ENCODE measurements around the gene FAM120B. TPM values are rescaled to one million over a fixed set of nuclear protein-coding genes. Genes with fewer than 3 reads are reported as not detected.

Gene FAM120B
- total and polyA plus RNA-seq, 2 experiments from 2014 or later: 7.2 to 16.7 TPM

DNA sequence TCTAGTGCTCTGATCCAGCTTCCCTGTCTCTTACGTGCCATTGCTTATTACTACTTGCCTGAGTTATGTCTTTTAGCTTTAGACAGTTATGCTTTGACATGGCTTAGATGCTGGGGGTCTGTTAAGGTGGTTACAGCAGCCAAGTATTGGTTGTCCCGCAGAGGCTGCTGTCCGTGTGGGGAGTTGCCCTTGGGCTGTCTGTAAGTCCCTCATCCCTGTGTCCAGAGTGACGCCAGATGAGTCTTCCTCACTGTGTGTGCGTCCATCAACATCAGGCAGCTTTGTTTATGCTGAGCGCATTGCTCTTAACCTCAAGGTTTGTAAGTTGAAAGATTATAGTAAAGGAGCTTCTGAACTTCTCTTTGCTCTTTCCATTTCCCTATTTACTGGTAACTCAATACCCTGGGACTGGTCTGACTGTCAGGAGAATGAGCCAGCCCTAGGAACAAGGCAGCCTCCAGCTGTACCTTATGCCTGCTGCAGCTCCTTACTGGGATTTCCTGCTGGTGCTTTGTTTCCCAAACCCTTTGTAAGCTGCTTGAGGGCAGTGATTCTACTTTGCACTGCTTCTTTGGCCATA lies 7.2 kb downstream of the FAM120B start:
- TF ChIP-seq EZH2 (IDR thresholded peaks at IDR 0.05; ENCODE audit: low read depth, unreplicated experiment) (no peak), ZNF114 (CRISPR knock-in tag; IDR thresholded peaks at IDR 0.05) (no peak)
- TF ChIP-seq, protein P1, sequence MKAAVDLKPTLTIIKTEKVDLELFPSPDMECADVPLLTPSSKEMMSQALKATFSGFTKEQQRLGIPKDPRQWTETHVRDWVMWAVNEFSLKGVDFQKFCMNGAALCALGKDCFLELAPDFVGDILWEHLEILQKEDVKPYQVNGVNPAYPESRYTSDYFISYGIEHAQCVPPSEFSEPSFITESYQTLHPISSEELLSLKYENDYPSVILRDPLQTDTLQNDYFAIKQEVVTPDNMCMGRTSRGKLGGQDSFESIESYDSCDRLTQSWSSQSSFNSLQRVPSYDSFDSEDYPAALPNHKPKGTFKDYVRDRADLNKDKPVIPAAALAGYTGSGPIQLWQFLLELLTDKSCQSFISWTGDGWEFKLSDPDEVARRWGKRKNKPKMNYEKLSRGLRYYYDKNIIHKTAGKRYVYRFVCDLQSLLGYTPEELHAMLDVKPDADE (IDR thresholded peaks at IDR 0.05): no peak
- no peak overlapping the region for H3K4me2 ChIP-seq
- peaks cover 73% of the 10 kb centered on the region for H3K79me2 ChIP-seq (replicated peaks; ENCODE audit: insufficient read depth)
- H3K36me3 ChIP-seq (ENCODE audit: insufficient read depth): no peaks in the 10 kb centered on the region
- no peaks in the 10 kb centered on the region for H3K9me2 ChIP-seq (ENCODE audit: insufficient read depth)
- no peak overlapping the region for H3K4me3 Mint-ChIP-seq
- H3K27me3 Mint-ChIP-seq (ENCODE audit: insufficient read depth, low read depth, poor library complexity): no peaks in the 10 kb centered on the region
- no peaks in the 10 kb centered on the region for H3K4me1 ChIP-seq (ENCODE audit: insufficient read depth)
- no peak overlapping the region for H2AFZ ChIP-seq
- H3K27ac Mint-ChIP-seq: no peak overlapping the region; the same call in 1 of the 2 replicates
- H3K4me3 ChIP-seq: no peak overlapping the region
- DNase-seq (ENCODE audit: low spot score): peak; percentile 46
- no peaks in the 10 kb centered on the region for H3K9me3 Mint-ChIP-seq
- peaks cover 9% of the 10 kb centered on the region for H4K20me1 ChIP-seq (replicated peaks; ENCODE audit: insufficient read depth)
- no peaks in the 10 kb centered on the region for H3K36me3 Mint-ChIP-seq (ENCODE audit: low read depth)
- no peak overlapping the region for H3K27ac ChIP-seq (ENCODE audit: low read depth)
- H3K4me1 Mint-ChIP-seq: peaks cover 17% of the 10 kb centered on the region
- peak; percentile 97 for ATAC-seq
- no peaks in the 10 kb centered on the region for H3F3A ChIP-seq (replicated peaks; ENCODE audit: low read depth)
- H3K27me3 ChIP-seq (ENCODE audit: insufficient read depth): no peaks in the 10 kb centered on the region

DNA sequence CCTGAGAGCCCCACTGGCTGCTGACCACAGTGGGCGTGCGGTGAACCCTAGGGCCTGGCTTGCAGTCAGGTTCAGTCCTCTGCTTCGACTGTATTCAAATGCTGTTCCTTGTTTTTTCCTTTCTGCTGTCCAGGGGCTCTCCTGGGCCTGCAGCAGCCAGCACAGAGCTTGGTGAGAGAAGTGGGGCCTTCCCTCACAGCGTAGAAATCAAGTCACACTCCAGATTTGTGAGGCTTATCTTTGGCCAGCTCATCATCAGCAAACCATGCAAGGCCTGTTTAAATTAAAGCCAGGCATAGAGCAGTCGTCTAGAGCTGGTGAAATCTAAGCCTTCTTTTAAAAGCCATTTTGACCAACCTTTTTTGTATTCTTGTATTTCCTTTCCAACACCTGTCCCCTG lies 8.4 kb downstream of the FAM120B start:
- no peak overlapping the region for H3K27ac Mint-ChIP-seq
- no peak for TF ChIP-seq JUNB (IDR thresholded peaks at IDR 0.05; ENCODE audit: unreplicated experiment)
- TF ChIP-seq CREB1 (CRISPR knock-in tag; IDR thresholded peaks at IDR 0.05; ENCODE audit: low read depth): no peak
- no peaks in the 10 kb centered on the region for H3K4me1 ChIP-seq (ENCODE audit: insufficient read depth)
- H3K36me3 Mint-ChIP-seq (ENCODE audit: low read depth): no peaks in the 10 kb centered on the region
- H3K4me2 ChIP-seq: no peak overlapping the region
- H3K27me3 Mint-ChIP-seq (ENCODE audit: insufficient read depth, low read depth, poor library complexity): no peaks in the 10 kb centered on the region
- no peaks in the 10 kb centered on the region for H3K9me3 Mint-ChIP-seq
- no peak overlapping the region for H3K4me3 Mint-ChIP-seq
- ATAC-seq (no peak; the same call in 2 of the 3 replicates), DNase-seq (ENCODE audit: low spot score) (no peak)
- no peaks in the 10 kb centered on the region for H3K36me3 ChIP-seq (ENCODE audit: insufficient read depth)
- H3K9me2 ChIP-seq (ENCODE audit: insufficient read depth): no peaks in the 10 kb centered on the region
- H3F3A ChIP-seq (replicated peaks; ENCODE audit: low read depth): no peaks in the 10 kb centered on the region
- H3K27me3 ChIP-seq (ENCODE audit: insufficient read depth): no peaks in the 10 kb centered on the region
- H3K79me2 ChIP-seq (replicated peaks; ENCODE audit: insufficient read depth): peaks cover 61% of the 10 kb centered on the region
- no peak overlapping the region for H2AFZ ChIP-seq
- H3K4me1 Mint-ChIP-seq: peaks cover 17% of the 10 kb centered on the region
- no peak overlapping the region for H3K4me3 ChIP-seq
- H4K20me1 ChIP-seq (replicated peaks; ENCODE audit: insufficient read depth): peaks cover 9% of the 10 kb centered on the region
- no peak overlapping the region for H3K27ac ChIP-seq (ENCODE audit: low read depth)

DNA sequence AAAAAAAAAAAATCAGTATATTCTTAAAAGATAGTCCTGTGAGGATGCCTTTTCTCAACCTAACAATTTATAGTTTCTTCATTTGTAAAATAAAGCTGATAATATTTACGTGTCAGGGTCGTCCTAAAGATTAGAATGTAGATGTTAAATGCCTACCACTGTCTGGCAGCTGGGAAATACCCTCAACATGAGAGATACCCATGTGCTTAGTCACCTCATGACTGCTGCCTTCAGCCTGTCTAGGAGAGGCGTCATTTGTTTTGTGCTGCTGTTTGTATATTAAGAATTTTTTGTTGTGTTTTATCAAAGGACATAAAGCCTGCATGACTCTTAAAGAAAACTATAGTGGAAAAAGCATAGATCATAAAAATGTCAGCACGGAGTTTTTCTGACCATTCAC lies 9.5 kb downstream of the FAM120B start:
- Histone ChIP-seq H3K36me3 (ENCODE audit: insufficient read depth) (no peaks in the 10 kb centered on the region), H3K4me3 (no peak overlapping the region), H3K4me1 (ENCODE audit: insufficient read depth) (no peaks in the 10 kb centered on the region), H2AFZ (no peak overlapping the region), H3K4me2 (no peak overlapping the region), H3F3A (replicated peaks; ENCODE audit: low read depth) (no peaks in the 10 kb centered on the region), H4K20me1 (replicated peaks; ENCODE audit: insufficient read depth) (peaks cover 9% of the 10 kb centered on the region), H3K27me3 (ENCODE audit: insufficient read depth) (no peaks in the 10 kb centered on the region), H3K9me2 (ENCODE audit: insufficient read depth) (no peaks in the 10 kb centered on the region), H3K27ac (ENCODE audit: low read depth) (no peak overlapping the region), H3K79me2 (replicated peaks; ENCODE audit: insufficient read depth) (peaks cover 51% of the 10 kb centered on the region)
- H3K9me3 Mint-ChIP-seq: no peaks in the 10 kb centered on the region
- H3K4me1 Mint-ChIP-seq: peaks cover 17% of the 10 kb centered on the region
- H3K4me3 Mint-ChIP-seq: no peak overlapping the region
- no peak for ATAC-seq
- no peak overlapping the region for H3K27ac Mint-ChIP-seq
- no peaks in the 10 kb centered on the region for H3K27me3 Mint-ChIP-seq (ENCODE audit: insufficient read depth, low read depth, poor library complexity)
- H3K36me3 Mint-ChIP-seq (ENCODE audit: low read depth): no peaks in the 10 kb centered on the region
- DNase-seq (ENCODE audit: low spot score): no peak
- TF ChIP-seq STAT1 (IDR thresholded peaks at IDR 0.05; ENCODE audit: unreplicated experiment) (no peak), NANOG (IDR thresholded peaks at IDR 0.05; ENCODE audit: borderline replicate concordance) (no peak), EZH2phosphoT487 (IDR thresholded peaks at IDR 0.05; ENCODE audit: unreplicated experiment) (no peak), CREB1 (CRISPR knock-in tag; IDR thresholded peaks at IDR 0.05; ENCODE audit: low read depth) (no peak), EZH2 (IDR thresholded peaks at IDR 0.05; ENCODE audit: low read depth, unreplicated experiment) (no peak), POLR2AphosphoS5 (IDR thresholded peaks at IDR 0.05; ENCODE audit: low read depth) (no peak)
- TF ChIP-seq, protein P2, sequence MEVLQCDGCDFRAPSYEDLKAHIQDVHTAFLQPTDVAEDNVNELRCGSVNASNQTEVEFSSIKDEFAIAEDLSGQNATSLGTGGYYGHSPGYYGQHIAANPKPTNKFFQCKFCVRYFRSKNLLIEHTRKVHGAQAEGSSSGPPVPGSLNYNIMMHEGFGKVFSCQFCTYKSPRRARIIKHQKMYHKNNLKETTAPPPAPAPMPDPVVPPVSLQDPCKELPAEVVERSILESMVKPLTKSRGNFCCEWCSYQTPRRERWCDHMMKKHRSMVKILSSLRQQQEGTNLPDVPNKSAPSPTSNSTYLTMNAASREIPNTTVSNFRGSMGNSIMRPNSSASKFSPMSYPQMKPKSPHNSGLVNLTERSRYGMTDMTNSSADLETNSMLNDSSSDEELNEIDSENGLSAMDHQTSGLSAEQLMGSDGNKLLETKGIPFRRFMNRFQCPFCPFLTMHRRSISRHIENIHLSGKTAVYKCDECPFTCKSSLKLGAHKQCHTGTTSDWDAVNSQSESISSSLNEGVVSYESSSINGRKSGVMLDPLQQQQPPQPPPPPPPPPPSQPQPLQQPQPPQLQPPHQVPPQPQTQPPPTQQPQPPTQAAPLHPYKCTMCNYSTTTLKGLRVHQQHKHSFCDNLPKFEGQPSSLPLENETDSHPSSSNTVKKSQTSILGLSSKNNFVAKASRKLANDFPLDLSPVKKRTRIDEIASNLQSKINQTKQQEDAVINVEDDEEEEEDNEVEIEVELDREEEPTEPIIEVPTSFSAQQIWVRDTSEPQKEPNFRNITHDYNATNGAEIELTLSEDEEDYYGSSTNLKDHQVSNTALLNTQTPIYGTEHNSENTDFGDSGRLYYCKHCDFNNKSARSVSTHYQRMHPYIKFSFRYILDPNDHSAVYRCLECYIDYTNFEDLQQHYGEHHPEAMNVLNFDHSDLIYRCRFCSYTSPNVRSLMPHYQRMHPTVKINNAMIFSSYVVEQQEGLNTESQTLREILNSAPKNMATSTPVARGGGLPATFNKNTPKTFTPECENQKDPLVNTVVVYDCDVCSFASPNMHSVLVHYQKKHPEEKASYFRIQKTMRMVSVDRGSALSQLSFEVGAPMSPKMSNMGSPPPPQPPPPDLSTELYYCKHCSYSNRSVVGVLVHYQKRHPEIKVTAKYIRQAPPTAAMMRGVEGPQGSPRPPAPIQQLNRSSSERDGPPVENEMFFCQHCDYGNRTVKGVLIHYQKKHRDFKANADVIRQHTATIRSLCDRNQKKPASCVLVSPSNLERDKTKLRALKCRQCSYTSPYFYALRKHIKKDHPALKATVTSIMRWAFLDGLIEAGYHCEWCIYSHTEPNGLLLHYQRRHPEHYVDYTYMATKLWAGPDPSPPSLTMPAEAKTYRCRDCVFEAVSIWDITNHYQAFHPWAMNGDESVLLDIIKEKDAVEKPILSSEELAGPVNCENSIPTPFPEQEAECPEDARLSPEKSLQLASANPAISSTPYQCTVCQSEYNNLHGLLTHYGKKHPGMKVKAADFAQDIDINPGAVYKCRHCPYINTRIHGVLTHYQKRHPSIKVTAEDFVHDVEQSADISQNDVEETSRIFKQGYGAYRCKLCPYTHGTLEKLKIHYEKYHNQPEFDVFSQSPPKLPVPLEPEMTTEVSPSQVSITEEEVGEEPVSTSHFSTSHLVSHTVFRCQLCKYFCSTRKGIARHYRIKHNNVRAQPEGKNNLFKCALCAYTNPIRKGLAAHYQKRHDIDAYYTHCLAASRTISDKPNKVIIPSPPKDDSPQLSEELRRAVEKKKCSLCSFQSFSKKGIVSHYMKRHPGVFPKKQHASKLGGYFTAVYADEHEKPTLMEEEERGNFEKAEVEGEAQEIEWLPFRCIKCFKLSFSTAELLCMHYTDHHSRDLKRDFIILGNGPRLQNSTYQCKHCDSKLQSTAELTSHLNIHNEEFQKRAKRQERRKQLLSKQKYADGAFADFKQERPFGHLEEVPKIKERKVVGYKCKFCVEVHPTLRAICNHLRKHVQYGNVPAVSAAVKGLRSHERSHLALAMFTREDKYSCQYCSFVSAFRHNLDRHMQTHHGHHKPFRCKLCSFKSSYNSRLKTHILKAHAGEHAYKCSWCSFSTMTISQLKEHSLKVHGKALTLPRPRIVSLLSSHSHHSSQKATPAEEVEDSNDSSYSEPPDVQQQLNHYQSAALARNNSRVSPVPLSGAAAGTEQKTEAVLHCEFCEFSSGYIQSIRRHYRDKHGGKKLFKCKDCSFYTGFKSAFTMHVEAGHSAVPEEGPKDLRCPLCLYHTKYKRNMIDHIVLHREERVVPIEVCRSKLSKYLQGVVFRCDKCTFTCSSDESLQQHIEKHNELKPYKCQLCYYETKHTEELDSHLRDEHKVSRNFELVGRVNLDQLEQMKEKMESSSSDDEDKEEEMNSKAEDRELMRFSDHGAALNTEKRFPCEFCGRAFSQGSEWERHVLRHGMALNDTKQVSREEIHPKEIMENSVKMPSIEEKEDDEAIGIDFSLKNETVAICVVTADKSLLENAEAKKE (CRISPR knock-in tag; IDR thresholded peaks at IDR 0.05): no peak

Data from GM23338 (cell line).